ENCODE results near the gene USP43. TPM values are rescaled to one million over a fixed set of nuclear protein-coding genes. Genes with fewer than 3 reads are reported as not detected.

USP43 gene
- total and polyA plus RNA-seq, 11 donors = 0.01 to 0.41 (median 0.14) TPM; not detected in 7

GRCh38 chr17:9776911-9777310 lies 131.6 kb downstream of the USP43 start:
- ATAC-seq = no peak
- Histone ChIP-seq H3K4me1 (no peaks in the 10 kb centered on the region), H3K36me3 (no peaks in the 10 kb centered on the region), H3K9me3 (peaks cover 0 to 11% (median 0%) of the 10 kb centered on the region in 12 donors), H3K4me3 (no peak overlapping the region), H3K27ac (no peak overlapping the region), H3K27me3 (peaks cover 0 to 11% (median 0%) of the 10 kb centered on the region in 9 donors)
- DNase-seq = no peak
- intact Hi-C loops (cut with DNase I) = no loop called here
- WGBS, 4 donors = 89 to 92% (median 90%) methylated on average over 9 of the region's 9 CpGs
- TF ChIP-seq CTCF (IDR thresholded peaks at IDR 0.05) (no peak), POLR2A (IDR thresholded peaks at IDR 0.05) (no peak)

Other genes with a start within 250 kb of the USP43 start
- gene STX8, start 69.7 kb upstream of the USP43 start, total RNA-seq = 10 to 100 TPM; 51.9 to 86.0 (median 62.3) TPM
- gene STX8, start 69.7 kb upstream of the USP43 start, polyA plus RNA-seq = 10 to 100 TPM; 43.2 to 85.7 TPM
- under 1 TPM in 1 of 9 donors, not detected in 8; 0.87 TPM for gene CFAP52, start 68.9 kb upstream of the USP43 start, total RNA-seq
- gene CFAP52, start 68.9 kb upstream of the USP43 start, polyA plus RNA-seq = not detected
- gene DHRS7C, start 146.1 kb downstream of the USP43 start, total RNA-seq = 10 to 100 TPM in 8 of 9 donors, 1 to 10 TPM in 1; 1.8 to 71.2 (median 23.4) TPM
- 10 to 100 TPM; 11.3 to 38.6 TPM for gene DHRS7C, start 146.1 kb downstream of the USP43 start, polyA plus RNA-seq
- not detected for gene GSG1L2, start 176.6 kb downstream of the USP43 start, total RNA-seq
- not detected for gene GSG1L2, start 176.6 kb downstream of the USP43 start, polyA plus RNA-seq
- under 1 TPM in 6 of 9 donors, not detected in 3; 0.05 to 0.91 (median 0.15) TPM for gene GLP2R, start 180.4 kb downstream of the USP43 start, total RNA-seq
- under 1 TPM; 0.07 to 0.19 TPM for gene GLP2R, start 180.4 kb downstream of the USP43 start, polyA plus RNA-seq